Mucosa of descending colon (tissue), 3 donors: ENCODE results near the gene HIBCH. TPM values are rescaled to one million over a fixed set of nuclear protein-coding genes. Genes with fewer than 3 reads are reported as not detected.

Experiments used
- ATAC-seq: fragments of 200-7000 bp; cut with Tn5 transposase; one replicate; pipeline ENCODE4 v1.9.1; 2020; ENCODE audit warnings: mild to moderate bottlenecking, moderate library complexity
- DNase-seq, 3 donors: peaks; one replicate each; pipeline ENCODE4 v3.0.0-alpha.2; 2020
- H3K36me3 ChIP-seq: fragments of 200-600 bp; one replicate; pipeline ENCODE4 v1.8.0; 2021; ENCODE audit warnings: low read depth, mild to moderate bottlenecking
- H3K4me1 ChIP-seq: fragments of 200-600 bp; one replicate; pipeline ENCODE4 v1.8.0; 2021; ENCODE audit warnings: low read depth, mild to moderate bottlenecking
- H3K4me3 ChIP-seq: fragments of 200-600 bp; one replicate; pipeline ENCODE4 v1.8.0; 2021; ENCODE audit warnings: mild to moderate bottlenecking
- H3K9me3 ChIP-seq: fragments of 200-600 bp; one replicate; pipeline ENCODE4 v1.8.0; 2021; ENCODE audit warnings: mild to moderate bottlenecking
- intact Hi-C, 2 donors: fragments of 100-400 bp; cut with DNase I in 1 of 2; cut with micrococcal nuclease in 1 of 2; formaldehyde crosslinking; loops; one replicate each; pipeline versions ENCODE4 v1.11.0 to v1.11.1; 2022; cut with DNase I, micrococcal nuclease
- total RNA-seq, 3 donors: library from RNA; stranded (reverse); fragmentation: NEBNext Ultra II Directional in 2 of 3; extraction: Animal tissue kit (Norgen Biotek cat#: 25700) in 2 of 3; gene quantifications; one replicate each; pipeline versions ENCODE4 v1.2.1 to v1.2.4, GENCODE V29; 2021 to 2023
- TF ChIP-seq, protein P1 (sequence below): fragments of 200-600 bp; IDR thresholded peaks from one replicate; pipeline ENCODE4 v1.8.0; 2022; ENCODE audit warnings: antibody characterized with exemption, mild to moderate bottlenecking
- donor health status: DM: no; HTN: no; CAD: no; lungs with moderate emphysema.
- donor health status: DM: no; HTN: no; CAD: no.
- donor health status: DM: no; HTN: yes; CAD: no.

HIBCH gene
- total RNA-seq, 3 donors from 2014 or later = 46.5 to 79.3 (median 46.7) TPM

DNA sequence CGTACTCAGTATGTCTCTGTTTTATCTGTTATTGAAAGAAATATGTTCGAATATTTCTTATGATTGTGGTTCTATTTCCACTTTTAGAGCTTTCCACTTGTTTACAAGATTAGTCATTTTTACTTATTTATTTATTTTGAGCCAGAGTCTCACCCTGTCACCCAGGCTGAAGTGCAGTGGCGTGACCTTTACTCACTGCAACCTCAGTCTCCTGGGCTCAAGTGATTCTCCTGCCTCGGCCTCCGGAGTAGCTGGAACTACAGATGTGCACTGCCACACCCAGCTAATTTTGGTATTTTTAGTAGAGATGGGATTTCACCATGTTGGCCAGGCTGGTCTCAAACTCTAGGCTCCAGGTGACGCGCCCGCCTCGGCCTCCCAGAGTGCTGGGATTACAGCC is 53.3 kb downstream of the HIBCH start:
- H3K36me3 ChIP-seq = no peaks in the 10 kb centered on the region
- H3K4me3 ChIP-seq = no peak overlapping the region
- no peak for ATAC-seq
- DNase-seq = no peak
- H3K4me1 ChIP-seq = no peaks in the 10 kb centered on the region
- TF ChIP-seq, protein P1, sequence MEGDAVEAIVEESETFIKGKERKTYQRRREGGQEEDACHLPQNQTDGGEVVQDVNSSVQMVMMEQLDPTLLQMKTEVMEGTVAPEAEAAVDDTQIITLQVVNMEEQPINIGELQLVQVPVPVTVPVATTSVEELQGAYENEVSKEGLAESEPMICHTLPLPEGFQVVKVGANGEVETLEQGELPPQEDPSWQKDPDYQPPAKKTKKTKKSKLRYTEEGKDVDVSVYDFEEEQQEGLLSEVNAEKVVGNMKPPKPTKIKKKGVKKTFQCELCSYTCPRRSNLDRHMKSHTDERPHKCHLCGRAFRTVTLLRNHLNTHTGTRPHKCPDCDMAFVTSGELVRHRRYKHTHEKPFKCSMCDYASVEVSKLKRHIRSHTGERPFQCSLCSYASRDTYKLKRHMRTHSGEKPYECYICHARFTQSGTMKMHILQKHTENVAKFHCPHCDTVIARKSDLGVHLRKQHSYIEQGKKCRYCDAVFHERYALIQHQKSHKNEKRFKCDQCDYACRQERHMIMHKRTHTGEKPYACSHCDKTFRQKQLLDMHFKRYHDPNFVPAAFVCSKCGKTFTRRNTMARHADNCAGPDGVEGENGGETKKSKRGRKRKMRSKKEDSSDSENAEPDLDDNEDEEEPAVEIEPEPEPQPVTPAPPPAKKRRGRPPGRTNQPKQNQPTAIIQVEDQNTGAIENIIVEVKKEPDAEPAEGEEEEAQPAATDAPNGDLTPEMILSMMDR = no peak
- peaks cover 7% of the 10 kb centered on the region for H3K9me3 ChIP-seq
- intact Hi-C loops = no loop called here

DNA sequence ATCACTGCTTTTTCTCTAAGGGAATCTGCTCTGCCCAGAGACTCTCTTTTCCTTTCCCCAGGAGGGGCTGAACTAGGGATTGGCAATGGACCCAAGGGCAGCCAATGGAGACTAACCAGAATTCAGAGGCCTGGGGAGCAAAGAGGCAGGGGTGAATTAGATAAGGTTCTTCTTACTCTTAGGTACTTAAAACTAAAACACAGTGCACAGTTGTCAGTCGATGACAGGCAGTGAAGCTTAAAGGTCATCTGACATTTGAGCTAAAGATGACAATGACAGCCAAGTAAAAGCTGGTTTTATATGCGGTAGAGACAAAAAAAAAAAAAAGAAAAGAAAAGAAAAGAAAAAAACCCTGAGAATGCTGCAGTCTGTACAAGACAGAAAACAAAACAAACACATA is 57.8 kb downstream of the HIBCH start:
- H3K9me3 ChIP-seq = peaks cover 7% of the 10 kb centered on the region
- no peaks in the 10 kb centered on the region for H3K36me3 ChIP-seq
- no peak overlapping the region for H3K4me3 ChIP-seq
- TF ChIP-seq, protein P1 = no peak
- DNase-seq (no peak), ATAC-seq (no peak)
- no peaks in the 10 kb centered on the region for H3K4me1 ChIP-seq
- intact Hi-C loops = no loop called here

GRCh38 chr2:190256087-190256486 is 63.5 kb downstream of the HIBCH start:
- TF ChIP-seq, protein P1 = no peak
- no peaks in the 10 kb centered on the region for H3K9me3 ChIP-seq
- H3K4me1 ChIP-seq = no peaks in the 10 kb centered on the region
- intact Hi-C loops = no loop called here
- H3K36me3 ChIP-seq = no peaks in the 10 kb centered on the region
- ATAC-seq = no peak
- no peak for DNase-seq
- no peak overlapping the region for H3K4me3 ChIP-seq

- intact Hi-C loops = no loop called here
- Histone ChIP-seq H3K4me1 (no peaks in the 10 kb centered on the region), H3K4me3 (no peak overlapping the region), H3K9me3 (no peaks in the 10 kb centered on the region), H3K36me3 (no peaks in the 10 kb centered on the region)
- ATAC-seq (no peak), DNase-seq (no peak)
- TF ChIP-seq, protein P1 = no peak
Measured at GRCh38 chr2:190255676-190256075, 64.0 kb downstream of the HIBCH start.

GRCh38 chr2:190254063-190254850 is 65.4 kb downstream of the HIBCH start:
- Histone ChIP-seq H3K9me3 (no peaks in the 10 kb centered on the region), H3K36me3 (no peaks in the 10 kb centered on the region), H3K4me1 (no peaks in the 10 kb centered on the region), H3K4me3 (no peak overlapping the region)
- ATAC-seq = no peak
- intact Hi-C loops = no loop called here
- DNase-seq = no peak
- TF ChIP-seq, protein P1 = no peak
